HCT116 (cell line): ENCODE results near the gene ACOT7. TPM values are rescaled to one million over a fixed set of nuclear protein-coding genes. Genes with fewer than 3 reads are reported as not detected.

Experiments used
- ATAC-seq: fragments of 200-7000 bp; cut with Tn5 transposase; 2 replicates; pipeline ENCODE4 v1.9.1; 2020; ENCODE audit warnings: mild to moderate bottlenecking, moderate library complexity
- BruUV-seq: library from RNA; stranded (reverse); fragments of 400-500 nt; replicated peaks from 2 replicates; lab custom pipeline; 2021; lab: Mats Ljungman, UMichigan
- CTCF ChIA-PET: fragments of 300-600 bp; sonication (Branson Sonifier 250); formaldehyde crosslinking; loops from one replicate; lab custom pipeline; 2021; ENCODE audit warnings: antibody characterized with exemption; lab: Charles Lee
- POLR2A ChIA-PET: fragments of 300-600, 350-600 bp; sonication (Branson Sonifier 250); formaldehyde crosslinking; loops from one replicate; lab custom pipeline; 2021; ENCODE audit warnings: antibody characterized with exemption; lab: Charles Lee
- RAD21 ChIA-PET, 2 experiments: fragments of 300-600 bp; sonication (Branson Sonifier 250); formaldehyde crosslinking; loops; one replicate each; lab custom pipeline; 2023; ENCODE audit warnings: low total read pairs in 2 of 2; ENCODE audit not compliant: uncharacterized antibody in 2 of 2, unreplicated experiment in 2 of 2, low non-redundant PET in 1 of 2; lab: Charles Lee
- DNase-seq: peaks from one replicate; pipeline ENCODE4 v3.0.0-alpha.2; 2010; ENCODE audit warnings: low read depth, low spot score
- H2AFZ ChIP-seq: fragments of 200-600 bp; shearing (Covaris generic), sonication (generic); 2 replicates; pipeline ENCODE4 v1.6.1; 2017; ENCODE audit warnings: low read depth, mixed run types, mixed read lengths, antibody characterized with exemption, low read length; ENCODE audit not compliant: poor library complexity, severe bottlenecking
- H3K27ac ChIP-seq: 2 replicates; pipeline ENCODE4 v1.5.1; 2012; ENCODE audit warnings: low read depth, low read length
- H3K27me3 ChIP-seq: fragments of 200-600 bp; sonication (generic); 2 replicates; pipeline ENCODE4 v1.6.1; 2016; ENCODE audit warnings: mixed run types, low read length, mixed read lengths; ENCODE audit not compliant: insufficient read depth
- H3K36me3 ChIP-seq, 2 experiments: fragments of 200-500 bp in 1 of 2; fragments of 200-600 bp in 1 of 2; sonication (Bioruptor generic) in 1 of 2; sonication (generic) in 1 of 2; 2 replicates each; pipeline versions ENCODE4 v1.5.1 to v1.6.1; 2014 to 2016; ENCODE audit warnings: low read length in 2 of 2, inconsistent platforms in 1 of 2, mixed read lengths in 1 of 2, mixed run types in 1 of 2; ENCODE audit not compliant: insufficient read depth in 2 of 2, control insufficient read depth in 1 of 2
- H3K4me1 ChIP-seq, 2 experiments: fragments of 200-600 bp in 1 of 2; sonication (generic) in 1 of 2; 2 replicates each; pipeline versions ENCODE4 v1.5.1 to v1.6.1; 2012 to 2017; ENCODE audit warnings: low read length in 2 of 2, inconsistent platforms in 1 of 2, mild to moderate bottlenecking in 1 of 2, mixed read lengths in 1 of 2, mixed run types in 1 of 2, moderate library complexity in 1 of 2; ENCODE audit not compliant: insufficient read depth in 2 of 2, control insufficient read depth in 1 of 2
- H3K4me2 ChIP-seq: fragments of 200-600 bp; sonication (generic); 2 replicates; pipeline ENCODE4 v1.6.1; 2017; ENCODE audit warnings: mixed run types, low read length, mixed read lengths
- H3K4me3 ChIP-seq, 2 experiments: fragments of 200-600 bp in 1 of 2; sonication (generic) in 1 of 2; replicated peaks in 1 of 2; 2 replicates each; pipeline ENCODE4 v1.5.1; 2011 to 2016; ENCODE audit warnings: low read length in 2 of 2, control low read depth in 1 of 2, low read depth in 1 of 2, mild to moderate bottlenecking in 1 of 2, mixed read lengths in 1 of 2, mixed run types in 1 of 2
- H3K79me2 ChIP-seq: fragments of 200-600 bp; sonication (generic); 2 replicates; pipeline ENCODE4 v1.6.1; 2017; ENCODE audit warnings: mild to moderate bottlenecking, mixed run types, low read length, moderate library complexity, mixed read lengths; ENCODE audit not compliant: insufficient read depth
- H3K9ac ChIP-seq: fragments of 200-600 bp; sonication (generic); 2 replicates; pipeline ENCODE4 v1.6.1; 2016; ENCODE audit warnings: low read length, mixed read lengths
- H3K9me2 ChIP-seq: fragments of 200-600 bp; sonication (generic), shearing (Covaris generic); 2 replicates; pipeline ENCODE4 v1.6.1; 2017; ENCODE audit warnings: mixed run types, mild to moderate bottlenecking, moderate library complexity; ENCODE audit not compliant: insufficient read depth
- H3K9me3 ChIP-seq, 2 experiments: fragments of 200-500 bp in 1 of 2; fragments of 200-600 bp in 1 of 2; sonication (Bioruptor generic) in 1 of 2; sonication (generic) in 1 of 2; 2 replicates each; pipeline ENCODE4 v1.6.1; 2014 to 2017; ENCODE audit warnings: low read length in 2 of 2, mixed read lengths in 2 of 2, inconsistent platforms in 1 of 2, low read depth in 1 of 2, mild to moderate bottlenecking in 1 of 2, mixed run types in 1 of 2, moderate library complexity in 1 of 2; ENCODE audit not compliant: control insufficient read depth in 1 of 2, insufficient read depth in 1 of 2
- H4K20me1 ChIP-seq: fragments of 200-600 bp; sonication (generic), shearing (Covaris generic); 2 replicates; pipeline ENCODE4 v1.6.1; 2017; ENCODE audit warnings: mixed run types, mild to moderate bottlenecking, moderate library complexity; ENCODE audit not compliant: insufficient read depth
- CBX3 ChIP-seq: IDR thresholded peaks from 2 replicates; pipeline ENCODE4 v1.6.1; 2012; ENCODE audit warnings: low read depth
- CEBPB ChIP-seq: IDR thresholded peaks from 2 replicates; pipeline ENCODE4 v1.6.1; 2012; ENCODE audit warnings: low read depth
- JUND ChIP-seq: IDR thresholded peaks from 2 replicates; pipeline ENCODE4 v1.6.1; 2012
- POLR2A ChIP-seq: IDR thresholded peaks from 2 replicates; pipeline ENCODE4 v1.7.0; 2011; ENCODE audit warnings: borderline replicate concordance; ENCODE audit not compliant: insufficient read depth, insufficient read length; ENCODE audit errors: extremely low read depth
- POLR2AphosphoS5 ChIP-seq: IDR thresholded peaks from 2 replicates; pipeline ENCODE4 v1.6.1; 2011; ENCODE audit warnings: mild to moderate bottlenecking, low read depth, low read length, moderate library complexity
- SIN3A ChIP-seq: IDR thresholded peaks from 2 replicates; pipeline ENCODE4 v1.6.1; 2012; ENCODE audit warnings: low read depth
- SP1 ChIP-seq: IDR thresholded peaks from 2 replicates; pipeline ENCODE4 v1.6.1; 2012; ENCODE audit warnings: low read depth
- ZFX ChIP-seq: fragments of 450-650 bp; IDR thresholded peaks from 2 replicates; pipeline ENCODE4 v1.6.1; 2017
- ZNF274 ChIP-seq: fragments of 200-500 bp; sonication (Bioruptor generic); IDR thresholded peaks from 2 replicates; pipeline ENCODE4 v1.6.1; 2014; ENCODE audit warnings: mild to moderate bottlenecking, low read depth, low read length, inconsistent platforms
- intact Hi-C: fragments of 100-400 bp; cut with micrococcal nuclease; formaldehyde crosslinking; loops from 2 replicates; pipeline ENCODE4 v1.10.0; 2022
- total RNA-seq: library from RNA; stranded (reverse); gene quantifications from one replicate; pipeline ENCODE4 v1.2.1, GENCODE V29; 2021; ENCODE audit not compliant: unreplicated experiment
- TF ChIP-seq, protein P1 (sequence below): IDR thresholded peaks from 2 replicates; pipeline ENCODE4 v1.6.1; 2011; ENCODE audit warnings: mild to moderate bottlenecking, low read length, moderate library complexity; ENCODE audit not compliant: insufficient replicate concordance; ENCODE audit errors: extremely low read depth
- TF ChIP-seq, protein P2 (sequence below): IDR thresholded peaks from 2 replicates; pipeline ENCODE4 v1.6.1; 2012; ENCODE audit warnings: low read depth
- TF ChIP-seq, protein P3 (sequence below): IDR thresholded peaks from 2 replicates; pipeline ENCODE4 v1.6.1; 2012

ACOT7 gene
- total RNA-seq, 1 experiment from 2014 or later: 162 TPM

DNA sequence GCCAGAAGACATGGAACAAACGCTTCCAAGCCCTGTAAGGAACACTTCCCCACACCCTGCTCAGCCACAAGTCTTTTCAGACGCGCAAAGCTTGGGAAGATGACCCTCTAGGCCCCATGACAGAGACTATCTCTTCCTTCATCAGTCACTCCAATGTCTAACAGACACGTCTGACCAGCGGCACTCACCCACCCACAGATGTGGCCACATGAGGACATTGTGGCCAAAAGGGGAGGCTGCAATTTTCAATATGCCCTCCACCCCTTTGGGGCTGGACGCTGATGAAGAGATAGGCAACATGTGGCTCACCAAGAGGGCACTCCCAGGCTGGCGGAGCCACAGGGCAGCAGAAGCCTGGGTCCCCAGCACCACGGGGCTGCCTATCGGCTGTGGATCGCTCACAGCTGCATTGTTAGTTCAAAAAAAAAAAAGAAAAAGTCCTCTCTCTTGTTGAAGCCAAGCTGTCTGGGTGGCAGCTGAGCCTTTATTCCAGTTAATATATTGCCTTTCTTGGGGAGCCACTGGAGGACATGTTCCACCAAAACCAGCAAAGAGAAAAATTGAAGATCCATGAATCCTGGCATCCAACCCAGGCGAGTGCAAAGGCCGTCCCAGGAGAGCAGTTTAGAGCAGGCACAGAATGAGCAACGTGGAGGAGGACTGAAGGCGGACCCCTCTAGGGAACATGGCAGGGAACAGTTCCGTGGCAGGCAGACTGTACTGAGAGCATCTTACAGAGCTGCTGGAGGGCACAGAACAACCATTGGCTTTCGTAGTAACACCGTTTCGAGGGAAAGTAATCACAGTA is 80.0 kb downstream of the ACOT7 start:
- intact Hi-C loops: no loop called here
- ChIA-PET CTCF (no interaction called here), RAD21 (no interaction called here), POLR2A (no interaction called here)
- Histone ChIP-seq H3K79me2 (no peaks in the 10 kb centered on the region), H4K20me1 (no peaks in the 10 kb centered on the region), H3K9me3 (peaks cover 0 to 3% of the 10 kb centered on the region in 2 experiments; a peak in 1 of 4 replicates), H3K4me1 (peaks cover 0 to 9% of the 10 kb centered on the region in 2 experiments; a peak in 2 of 4 replicates), H3K4me3 (no peak overlapping the region), H3K36me3 (peaks cover 2 to 16% of the 10 kb centered on the region in 2 experiments; a peak in 2 of 4 replicates), H3K9me2 (no peaks in the 10 kb centered on the region), H3K4me2 (no peak overlapping the region), H2AFZ (no peak overlapping the region), H3K9ac (no peak overlapping the region), H3K27ac (no peak overlapping the region), H3K27me3 (no peaks in the 10 kb centered on the region)
- TF ChIP-seq, protein P1, sequence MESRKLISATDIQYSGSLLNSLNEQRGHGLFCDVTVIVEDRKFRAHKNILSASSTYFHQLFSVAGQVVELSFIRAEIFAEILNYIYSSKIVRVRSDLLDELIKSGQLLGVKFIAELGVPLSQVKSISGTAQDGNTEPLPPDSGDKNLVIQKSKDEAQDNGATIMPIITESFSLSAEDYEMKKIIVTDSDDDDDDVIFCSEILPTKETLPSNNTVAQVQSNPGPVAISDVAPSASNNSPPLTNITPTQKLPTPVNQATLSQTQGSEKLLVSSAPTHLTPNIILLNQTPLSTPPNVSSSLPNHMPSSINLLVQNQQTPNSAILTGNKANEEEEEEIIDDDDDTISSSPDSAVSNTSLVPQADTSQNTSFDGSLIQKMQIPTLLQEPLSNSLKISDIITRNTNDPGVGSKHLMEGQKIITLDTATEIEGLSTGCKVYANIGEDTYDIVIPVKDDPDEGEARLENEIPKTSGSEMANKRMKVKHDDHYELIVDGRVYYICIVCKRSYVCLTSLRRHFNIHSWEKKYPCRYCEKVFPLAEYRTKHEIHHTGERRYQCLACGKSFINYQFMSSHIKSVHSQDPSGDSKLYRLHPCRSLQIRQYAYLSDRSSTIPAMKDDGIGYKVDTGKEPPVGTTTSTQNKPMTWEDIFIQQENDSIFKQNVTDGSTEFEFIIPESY: no peak
- TF ChIP-seq ZFX (no peak), SIN3A (no peak), ZNF274 (no peak), CBX3 (no peak), POLR2A (no peak), JUND (no peak), SP1 (no peak), CEBPB (no peak), POLR2AphosphoS5 (no peak)
- TF ChIP-seq, protein P2, sequence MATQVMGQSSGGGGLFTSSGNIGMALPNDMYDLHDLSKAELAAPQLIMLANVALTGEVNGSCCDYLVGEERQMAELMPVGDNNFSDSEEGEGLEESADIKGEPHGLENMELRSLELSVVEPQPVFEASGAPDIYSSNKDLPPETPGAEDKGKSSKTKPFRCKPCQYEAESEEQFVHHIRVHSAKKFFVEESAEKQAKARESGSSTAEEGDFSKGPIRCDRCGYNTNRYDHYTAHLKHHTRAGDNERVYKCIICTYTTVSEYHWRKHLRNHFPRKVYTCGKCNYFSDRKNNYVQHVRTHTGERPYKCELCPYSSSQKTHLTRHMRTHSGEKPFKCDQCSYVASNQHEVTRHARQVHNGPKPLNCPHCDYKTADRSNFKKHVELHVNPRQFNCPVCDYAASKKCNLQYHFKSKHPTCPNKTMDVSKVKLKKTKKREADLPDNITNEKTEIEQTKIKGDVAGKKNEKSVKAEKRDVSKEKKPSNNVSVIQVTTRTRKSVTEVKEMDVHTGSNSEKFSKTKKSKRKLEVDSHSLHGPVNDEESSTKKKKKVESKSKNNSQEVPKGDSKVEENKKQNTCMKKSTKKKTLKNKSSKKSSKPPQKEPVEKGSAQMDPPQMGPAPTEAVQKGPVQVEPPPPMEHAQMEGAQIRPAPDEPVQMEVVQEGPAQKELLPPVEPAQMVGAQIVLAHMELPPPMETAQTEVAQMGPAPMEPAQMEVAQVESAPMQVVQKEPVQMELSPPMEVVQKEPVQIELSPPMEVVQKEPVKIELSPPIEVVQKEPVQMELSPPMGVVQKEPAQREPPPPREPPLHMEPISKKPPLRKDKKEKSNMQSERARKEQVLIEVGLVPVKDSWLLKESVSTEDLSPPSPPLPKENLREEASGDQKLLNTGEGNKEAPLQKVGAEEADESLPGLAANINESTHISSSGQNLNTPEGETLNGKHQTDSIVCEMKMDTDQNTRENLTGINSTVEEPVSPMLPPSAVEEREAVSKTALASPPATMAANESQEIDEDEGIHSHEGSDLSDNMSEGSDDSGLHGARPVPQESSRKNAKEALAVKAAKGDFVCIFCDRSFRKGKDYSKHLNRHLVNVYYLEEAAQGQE: no peak
- TF ChIP-seq, protein P3, sequence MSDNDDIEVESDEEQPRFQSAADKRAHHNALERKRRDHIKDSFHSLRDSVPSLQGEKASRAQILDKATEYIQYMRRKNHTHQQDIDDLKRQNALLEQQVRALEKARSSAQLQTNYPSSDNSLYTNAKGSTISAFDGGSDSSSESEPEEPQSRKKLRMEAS: no peak
- BruUV-seq: no TSS peak
- no peak for DNase-seq
- ATAC-seq: no peak
